OCI-LY7 (cell line): ENCODE data around the gene CATSPER3.

Source experiments
- EZH2phosphoT487 ChIP-seq: fragments of 200-600 bp; sonication (generic); IDR thresholded peaks from 2 replicates; pipeline ENCODE4 v1.6.1; 2018; ENCODE audit warnings: low read depth, borderline replicate concordance, mild to moderate bottlenecking, mixed run types, antibody characterized with exemption, low read length, moderate library complexity, mixed read lengths
- TF ChIP-seq, protein P1 (sequence below): fragments of 200-600 bp; sonication (generic); conservative IDR thresholded peaks from 2 replicates; pipeline ENCODE4 v1.5.1; 2014; ENCODE audit warnings: mild to moderate bottlenecking, antibody characterized with exemption, low read length, moderate library complexity, mixed read lengths

DNA sequence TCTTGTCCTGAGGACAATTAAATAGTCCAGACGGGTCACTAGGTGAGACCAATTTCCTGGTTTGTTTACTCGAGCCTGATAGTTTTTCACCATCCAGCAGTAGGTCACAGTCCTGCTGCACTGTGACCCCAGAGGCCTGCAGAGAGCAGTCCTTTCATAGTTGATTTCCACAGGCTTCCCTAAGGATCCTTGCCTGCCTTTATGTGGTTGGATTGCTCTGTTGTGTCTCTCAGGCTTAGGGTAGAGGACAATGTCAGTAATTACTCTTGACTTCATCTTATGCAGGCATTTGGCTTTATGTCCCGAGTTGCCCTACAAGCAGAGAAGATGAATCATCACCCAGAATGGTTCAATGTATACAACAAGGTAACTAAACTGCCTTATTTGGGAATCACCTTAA lies 9.0 kb upstream of the CATSPER3 start:
- TF ChIP-seq, protein P1, sequence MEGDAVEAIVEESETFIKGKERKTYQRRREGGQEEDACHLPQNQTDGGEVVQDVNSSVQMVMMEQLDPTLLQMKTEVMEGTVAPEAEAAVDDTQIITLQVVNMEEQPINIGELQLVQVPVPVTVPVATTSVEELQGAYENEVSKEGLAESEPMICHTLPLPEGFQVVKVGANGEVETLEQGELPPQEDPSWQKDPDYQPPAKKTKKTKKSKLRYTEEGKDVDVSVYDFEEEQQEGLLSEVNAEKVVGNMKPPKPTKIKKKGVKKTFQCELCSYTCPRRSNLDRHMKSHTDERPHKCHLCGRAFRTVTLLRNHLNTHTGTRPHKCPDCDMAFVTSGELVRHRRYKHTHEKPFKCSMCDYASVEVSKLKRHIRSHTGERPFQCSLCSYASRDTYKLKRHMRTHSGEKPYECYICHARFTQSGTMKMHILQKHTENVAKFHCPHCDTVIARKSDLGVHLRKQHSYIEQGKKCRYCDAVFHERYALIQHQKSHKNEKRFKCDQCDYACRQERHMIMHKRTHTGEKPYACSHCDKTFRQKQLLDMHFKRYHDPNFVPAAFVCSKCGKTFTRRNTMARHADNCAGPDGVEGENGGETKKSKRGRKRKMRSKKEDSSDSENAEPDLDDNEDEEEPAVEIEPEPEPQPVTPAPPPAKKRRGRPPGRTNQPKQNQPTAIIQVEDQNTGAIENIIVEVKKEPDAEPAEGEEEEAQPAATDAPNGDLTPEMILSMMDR: no peak
- no peak for TF ChIP-seq EZH2phosphoT487
